ENCODE data around the gene TEC.

Gene TEC

GRCh38 chr4:48267574-48267973 lies 2.1 kb downstream of the TEC start:
- no peak for DNase-seq

GRCh38 chr4:48266781-48267180 lies 2.9 kb downstream of the TEC start:
- DNase-seq = no peak

GRCh38 chr4:48262926-48263325 lies 6.7 kb downstream of the TEC start:
- DNase-seq = no peak

GRCh38 chr4:48262484-48262883 lies 7.2 kb downstream of the TEC start:
- no peak for DNase-seq

GRCh38 chr4:48261281-48261680 lies 8.4 kb downstream of the TEC start:
- DNase-seq = no peak

- no peak for DNase-seq
Measured at GRCh38 chr4:48259748-48260147, 9.9 kb downstream of the TEC start.

GRCh38 chr4:48258845-48259397 lies 10.7 kb downstream of the TEC start:
- no peak for DNase-seq

GRCh38 chr4:48255959-48256342 lies 13.7 kb downstream of the TEC start:
- peak; percentile 23 for DNase-seq

GRCh38 chr4:48255072-48255958 lies 14.3 kb downstream of the TEC start:
- DNase-seq = peak; percentile 84

- DNase-seq = peak; percentile 67
Measured at GRCh38 chr4:48254381-48255071, 15.1 kb downstream of the TEC start.

- no peak for DNase-seq
Measured at GRCh38 chr4:48252313-48252712, 17.3 kb downstream of the TEC start.

- no peak for DNase-seq
Measured at GRCh38 chr4:48250980-48251379, 18.7 kb downstream of the TEC start.

GRCh38 chr4:48250343-48250742 lies 19.3 kb downstream of the TEC start:
- no peak for DNase-seq

- no peak for DNase-seq
Measured at GRCh38 chr4:48249378-48249777, 20.3 kb downstream of the TEC start.

- no peak for DNase-seq
Measured at GRCh38 chr4:48248559-48248953, 21.1 kb downstream of the TEC start.

GRCh38 chr4:48247878-48248558 lies 21.6 kb downstream of the TEC start:
- DNase-seq = no peak

GRCh38 chr4:48247142-48247877 lies 22.3 kb downstream of the TEC start:
- DNase-seq = no peak

GRCh38 chr4:48244665-48245064 lies 25.0 kb downstream of the TEC start:
- DNase-seq = no peak

GRCh38 chr4:48243887-48244286 lies 25.8 kb downstream of the TEC start:
- DNase-seq = no peak

- DNase-seq = no peak
Measured at GRCh38 chr4:48243429-48243828, 26.2 kb downstream of the TEC start.

- DNase-seq = no peak
Measured at GRCh38 chr4:48242511-48243195, 27.0 kb downstream of the TEC start.

GRCh38 chr4:48241731-48242130 lies 27.9 kb downstream of the TEC start:
- DNase-seq = no peak

Measured in NCI-H2029 (cell line).